Ovary (tissue), 9 donors: ENCODE results near the gene DGKD. TPM values are rescaled to one million over a fixed set of nuclear protein-coding genes. Genes with fewer than 3 reads are reported as not detected.

Source experiments
- DNase-seq, 5 donors: peaks; one replicate each; pipeline ENCODE4 v3.0.0-alpha.2; 2019 to 2020
- H3K27ac ChIP-seq, 2 donors: fragments of 200-600 bp; one replicate each; pipeline versions ENCODE4 v1.5.1 to v1.8.0; 2019 to 2022
- H3K27me3 ChIP-seq: fragments of 200-600 bp; one replicate; pipeline ENCODE4 v1.8.0; 2022
- H3K36me3 ChIP-seq: fragments of 200-600 bp; sonication (generic); one replicate; pipeline ENCODE4 v1.5.1; 2019
- H3K4me1 ChIP-seq: one replicate; pipeline ENCODE4 v1.8.1; 2013; ENCODE audit warnings: mild to moderate bottlenecking, moderate library complexity; ENCODE audit not compliant: insufficient read depth
- H3K4me3 ChIP-seq: fragments of 200-600 bp; sonication (generic); one replicate; pipeline ENCODE4 v1.5.1; 2017
- H3K9me3 ChIP-seq, 2 donors: fragments of 200-600 bp in 1 of 2; sonication (generic) in 1 of 2; one replicate each; pipeline versions ENCODE4 v1.5.1 to v1.8.1; 2013 to 2019; ENCODE audit warnings: mild to moderate bottlenecking in 1 of 2, moderate library complexity in 1 of 2
- CTCF ChIP-seq, 3 donors: fragments of 450-650 bp in 2 of 3; fragments of 200-600 bp in 1 of 3; IDR thresholded peaks; one replicate each; pipeline versions ENCODE4 v1.5.1 to v1.8.0; 2016 to 2022; ENCODE audit warnings: antibody characterized with exemption in 3 of 3, mild to moderate bottlenecking in 1 of 3
- EP300 ChIP-seq: sonication (generic); formaldehyde crosslinking; IDR thresholded peaks from one replicate; pipeline ENCODE4 v1.6.1; 2017; ENCODE audit warnings: antibody characterized with exemption
- POLR2A ChIP-seq: fragments of 450-650 bp; IDR thresholded peaks from one replicate; pipeline ENCODE4 v1.6.1; 2017; ENCODE audit warnings: antibody characterized with exemption, mild to moderate bottlenecking, moderate library complexity
- WGBS, 3 donors: extraction: QIAGEN DNeasy Blood & Tissue Kit in 1 of 3; methylation state at CpG; one replicate each; pipeline versions ENCODE4 v1.1.5 to v1.1.7; 2013 to 2017; 5-methylcytosine and 5-hydroxymethylcytosine counted together
- intact Hi-C, 4 donors: fragments of 100-400 bp; cut with DNase I; formaldehyde crosslinking; loops; one replicate each; pipeline versions ENCODE4 v1.11.0 to v1.15.1; 2022 to 2023
- polyA plus RNA-seq, 2 donors: library from polyadenylated mRNA; stranded (reverse); fragments of 200-250 nt in 1 of 2; fragments of 350-450 nt in 1 of 2; fragmentation: Illumina TruSeq in 1 of 2; extraction: RNeasy Lipid Tissue Mini Kit (QIAGEN cat#74804) in 1 of 2; gene quantifications; one replicate each; pipeline ENCODE4 v1.2.3, GENCODE V29; 2013 to 2014
- total RNA-seq, 7 donors: library from RNA; depleted of rRNA in 2 of 7; stranded (reverse); fragments of >200 nt in 2 of 7; fragmentation: NEBNext Ultra II Directional in 3 of 7; extraction: Animal tissue kit (Norgen Biotek cat#: 25700) in 3 of 7; gene quantifications; one replicate each; pipeline versions ENCODE4 v1.1.0 to v1.2.4, GENCODE V29; 2016 to 2023
- donor health status: DM: no; HTN: no; CAD: no; lungs with moderate emphysema.
- donor health status: DM: no; HTN: no; CAD: no.
- donor health status: Bipolar disorder and iron deficiency.
- donor health status: DM: yes; HTN: yes; CAD: no.
- donor health status: DM: no; HTN: no; CAD: no.
- donor health status: DM: yes; HTN: yes; CAD: no.

The DGKD gene
- total and polyA plus RNA-seq, 9 donors, result 9.4 to 81.8 (median 36.3) TPM

GRCh38 chr2:233492751-233493150, 138.5 kb downstream of the DGKD start:
- no peaks in the 10 kb centered on the region for H3K36me3 ChIP-seq
- H3K27ac ChIP-seq, result no peak overlapping the region
- H3K4me3 ChIP-seq, result no peak overlapping the region
- intact Hi-C loops, result no loop called here
- H3K4me1 ChIP-seq, result no peaks in the 10 kb centered on the region
- DNase-seq, result no peak
- no peaks in the 10 kb centered on the region for H3K27me3 ChIP-seq
- WGBS, 3 donors, result 95 to 97% (median 96%) methylated on average over 4 of the region's 4 CpGs
- no peak for TF ChIP-seq POLR2A
- H3K9me3 ChIP-seq, result no peaks in the 10 kb centered on the region

DNA sequence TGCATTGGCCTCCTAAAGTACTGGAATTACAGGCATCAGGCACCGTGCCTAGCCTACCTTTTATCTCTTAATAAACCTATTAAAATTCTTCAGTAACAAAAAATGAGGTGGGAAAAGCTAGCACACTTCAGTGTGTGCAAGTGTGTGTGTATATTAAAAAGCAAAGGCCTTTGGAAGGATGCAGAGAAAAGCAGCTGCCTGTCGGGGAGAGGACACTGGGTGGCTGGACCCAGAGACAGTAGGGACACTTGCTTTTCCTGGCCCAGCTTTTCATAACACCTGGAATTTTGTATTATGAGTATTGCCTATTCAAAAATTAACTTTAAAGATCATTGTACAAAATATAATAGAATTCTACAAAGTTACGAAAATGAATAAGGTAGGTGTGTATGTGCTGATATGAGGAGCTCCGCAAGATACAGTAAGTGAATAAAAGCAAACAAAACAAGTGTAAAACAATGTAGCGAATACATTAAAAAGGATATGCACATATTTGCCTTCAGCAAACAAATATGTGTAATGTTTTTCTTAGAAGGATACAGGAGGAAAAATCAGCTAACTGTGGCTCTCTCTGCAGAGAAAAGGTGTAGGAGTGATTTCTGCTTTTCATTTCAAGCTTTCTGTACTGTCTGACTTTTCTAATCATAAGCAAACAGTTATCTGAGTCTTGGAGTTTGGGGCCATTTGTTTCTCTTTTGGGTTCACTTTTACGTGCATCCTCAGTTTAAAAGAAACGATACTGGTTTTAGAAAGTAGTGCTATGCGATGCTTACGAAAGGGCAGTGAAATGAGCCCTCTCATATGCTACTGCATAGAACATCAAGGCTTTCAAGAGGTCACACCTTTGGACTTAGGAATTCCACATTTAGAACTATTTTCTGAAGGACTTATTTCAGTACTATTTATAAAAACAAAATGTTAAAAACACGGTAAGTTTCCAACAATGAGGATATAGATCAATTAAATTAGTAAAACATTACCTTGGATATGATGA, 141.5 kb downstream of the DGKD start:
- Histone ChIP-seq H3K36me3 (no peaks in the 10 kb centered on the region), H3K4me1 (no peaks in the 10 kb centered on the region), H3K4me3 (no peak overlapping the region), H3K9me3 (no peaks in the 10 kb centered on the region), H3K27ac (no peak overlapping the region), H3K27me3 (no peaks in the 10 kb centered on the region)
- no peak for DNase-seq
- TF ChIP-seq EP300 (no peak), CTCF (IDR thresholded peaks at IDR 0.05) (no peak), POLR2A (no peak)
- intact Hi-C loops, result no loop called here
- 84 to 92% (median 84%) methylated on average over 10 of the region's 10 CpGs for WGBS, 3 donors

DNA sequence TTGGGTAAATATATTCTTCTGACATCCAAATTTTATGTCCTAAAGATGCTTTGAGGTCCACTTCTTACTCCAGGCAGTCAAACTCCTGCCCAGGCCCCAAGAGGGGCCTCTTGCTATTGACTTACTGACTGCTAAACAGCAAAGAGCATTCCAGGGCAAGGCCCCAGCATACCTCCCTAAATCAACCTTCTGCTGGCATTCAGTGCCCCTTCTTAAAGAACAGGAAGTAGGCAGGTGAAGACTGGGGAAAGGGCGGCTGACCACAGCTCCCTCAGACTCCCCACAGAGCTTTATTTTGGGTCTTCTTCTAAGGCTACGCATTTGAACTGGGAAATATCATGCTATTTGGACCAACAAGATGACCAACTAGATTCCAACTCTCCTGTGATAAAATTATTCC, 143.4 kb downstream of the DGKD start:
- H3K27ac ChIP-seq, result no peak overlapping the region
- intact Hi-C loops, result no loop called here
- no peaks in the 10 kb centered on the region for H3K27me3 ChIP-seq
- no peak for DNase-seq
- H3K36me3 ChIP-seq, result no peaks in the 10 kb centered on the region
- peaks cover 0 to 5% of the 10 kb centered on the region in 2 donors for H3K9me3 ChIP-seq
- 86 to 98% (median 91%) methylated on average over 2 of the region's 2 CpGs for WGBS, 3 donors
- no peaks in the 10 kb centered on the region for H3K4me1 ChIP-seq
- no peak overlapping the region for H3K4me3 ChIP-seq
- TF ChIP-seq CTCF (IDR thresholded peaks at IDR 0.05) (no peak), EP300 (no peak), POLR2A (no peak)

DNA sequence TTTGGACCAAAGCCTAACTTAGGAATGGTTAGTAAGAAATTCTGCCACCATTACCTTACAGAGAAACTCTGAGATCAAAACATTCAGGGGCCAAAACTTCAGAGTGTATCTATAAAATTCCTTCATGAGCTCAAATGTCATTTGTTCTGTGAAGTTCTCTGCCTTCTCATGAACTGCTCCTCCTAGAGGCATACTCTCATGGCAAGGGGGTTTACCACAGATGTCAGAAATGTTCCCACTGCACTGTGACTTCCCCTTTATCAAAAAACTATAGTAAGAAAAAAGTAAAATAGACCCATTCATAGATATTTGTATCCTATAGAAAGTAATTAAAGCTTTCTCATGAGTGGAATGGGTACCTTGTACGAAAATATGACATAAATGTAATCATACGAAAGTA, 143.8 kb downstream of the DGKD start:
- Histone ChIP-seq H3K4me3 (no peak overlapping the region), H3K27ac (no peak overlapping the region), H3K27me3 (no peaks in the 10 kb centered on the region), H3K9me3 (peaks cover 0 to 5% of the 10 kb centered on the region in 2 donors), H3K36me3 (no peaks in the 10 kb centered on the region), H3K4me1 (no peaks in the 10 kb centered on the region)
- intact Hi-C loops, result no loop called here
- no peak for DNase-seq
- no peak for TF ChIP-seq CTCF (IDR thresholded peaks at IDR 0.05)
- TF ChIP-seq POLR2A, result no peak
- TF ChIP-seq EP300, result no peak
- 95 to 96% (median 96%) methylated on average over 2 of the region's 2 CpGs for WGBS, 3 donors

GRCh38 chr2:233499928-233500327, 145.6 kb downstream of the DGKD start:
- H3K36me3 ChIP-seq, result no peaks in the 10 kb centered on the region
- H3K4me3 ChIP-seq, result no peak overlapping the region
- intact Hi-C loops, result no loop called here
- DNase-seq, result no peak
- WGBS, 3 donors, result 80 to 89% (median 86%) methylated on average over 2 of the region's 2 CpGs
- no peak for TF ChIP-seq EP300
- TF ChIP-seq POLR2A, result no peak
- TF ChIP-seq CTCF (IDR thresholded peaks at IDR 0.05), result no peak
- H3K9me3 ChIP-seq, result peaks cover 0 to 5% of the 10 kb centered on the region in 2 donors
- no peaks in the 10 kb centered on the region for H3K4me1 ChIP-seq
- H3K27me3 ChIP-seq, result no peaks in the 10 kb centered on the region
- no peak overlapping the region for H3K27ac ChIP-seq
